Middle frontal gyrus (tissue), 1 donor: ENCODE results near the gene IRS2.
"Not testable (repeated sequence)": the region's sequence is repeated elsewhere in the genome, so short reads cannot be mapped to it uniquely, and the experiment has no call there.

ENCODE experiments used
- DNase-seq: peaks from one replicate; pipeline ENCODE4 v3.0.0-alpha.2; 2015; ENCODE audit warnings: low spot score; ENCODE audit errors: extremely low spot score

The IRS2 gene, protein sequence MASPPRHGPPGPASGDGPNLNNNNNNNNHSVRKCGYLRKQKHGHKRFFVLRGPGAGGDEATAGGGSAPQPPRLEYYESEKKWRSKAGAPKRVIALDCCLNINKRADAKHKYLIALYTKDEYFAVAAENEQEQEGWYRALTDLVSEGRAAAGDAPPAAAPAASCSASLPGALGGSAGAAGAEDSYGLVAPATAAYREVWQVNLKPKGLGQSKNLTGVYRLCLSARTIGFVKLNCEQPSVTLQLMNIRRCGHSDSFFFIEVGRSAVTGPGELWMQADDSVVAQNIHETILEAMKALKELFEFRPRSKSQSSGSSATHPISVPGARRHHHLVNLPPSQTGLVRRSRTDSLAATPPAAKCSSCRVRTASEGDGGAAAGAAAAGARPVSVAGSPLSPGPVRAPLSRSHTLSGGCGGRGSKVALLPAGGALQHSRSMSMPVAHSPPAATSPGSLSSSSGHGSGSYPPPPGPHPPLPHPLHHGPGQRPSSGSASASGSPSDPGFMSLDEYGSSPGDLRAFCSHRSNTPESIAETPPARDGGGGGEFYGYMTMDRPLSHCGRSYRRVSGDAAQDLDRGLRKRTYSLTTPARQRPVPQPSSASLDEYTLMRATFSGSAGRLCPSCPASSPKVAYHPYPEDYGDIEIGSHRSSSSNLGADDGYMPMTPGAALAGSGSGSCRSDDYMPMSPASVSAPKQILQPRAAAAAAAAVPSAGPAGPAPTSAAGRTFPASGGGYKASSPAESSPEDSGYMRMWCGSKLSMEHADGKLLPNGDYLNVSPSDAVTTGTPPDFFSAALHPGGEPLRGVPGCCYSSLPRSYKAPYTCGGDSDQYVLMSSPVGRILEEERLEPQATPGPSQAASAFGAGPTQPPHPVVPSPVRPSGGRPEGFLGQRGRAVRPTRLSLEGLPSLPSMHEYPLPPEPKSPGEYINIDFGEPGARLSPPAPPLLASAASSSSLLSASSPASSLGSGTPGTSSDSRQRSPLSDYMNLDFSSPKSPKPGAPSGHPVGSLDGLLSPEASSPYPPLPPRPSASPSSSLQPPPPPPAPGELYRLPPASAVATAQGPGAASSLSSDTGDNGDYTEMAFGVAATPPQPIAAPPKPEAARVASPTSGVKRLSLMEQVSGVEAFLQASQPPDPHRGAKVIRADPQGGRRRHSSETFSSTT (N-terminal part only)

DNA sequence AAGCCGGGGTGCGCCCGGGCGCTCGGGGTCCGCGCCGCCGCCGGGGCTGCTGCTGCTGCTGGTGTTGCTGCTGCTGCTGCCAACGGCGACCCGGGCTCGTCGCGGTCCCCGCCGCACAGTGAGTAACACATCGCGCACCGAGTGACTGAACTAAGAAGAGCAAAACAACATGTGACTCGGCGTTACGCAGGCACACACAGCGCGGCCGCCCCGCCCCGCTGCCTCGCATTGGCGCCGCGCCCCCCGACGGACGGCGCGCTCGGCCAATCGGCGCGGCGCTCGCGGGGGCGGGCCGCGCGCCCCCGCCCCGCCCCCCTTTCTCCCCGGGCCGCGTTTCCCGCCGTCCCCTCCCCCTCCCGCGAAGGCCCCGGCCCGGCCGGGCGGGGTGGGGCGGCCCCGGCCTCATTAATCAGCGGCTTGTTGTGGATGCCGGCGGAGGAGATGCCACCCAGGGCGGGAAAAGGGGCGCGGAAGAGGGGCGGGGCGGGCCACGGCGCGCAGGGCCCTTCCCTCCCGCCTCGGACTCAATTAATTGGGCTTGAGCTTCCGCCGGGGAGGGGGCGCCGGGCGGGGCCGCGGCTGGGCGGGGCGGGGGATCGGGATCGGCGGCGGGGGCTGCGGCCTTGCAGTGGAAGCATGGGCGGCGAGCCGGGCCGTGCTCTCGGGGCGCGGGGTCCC, at the start of gene IRS2:
TSS of gene IRS2 (minus strand) at position 127 of the 678 bp plus-strand sequence. CDS start 530 bp downstream, outside the sequence.
- peak; percentile 91 for DNase-seq

DNA sequence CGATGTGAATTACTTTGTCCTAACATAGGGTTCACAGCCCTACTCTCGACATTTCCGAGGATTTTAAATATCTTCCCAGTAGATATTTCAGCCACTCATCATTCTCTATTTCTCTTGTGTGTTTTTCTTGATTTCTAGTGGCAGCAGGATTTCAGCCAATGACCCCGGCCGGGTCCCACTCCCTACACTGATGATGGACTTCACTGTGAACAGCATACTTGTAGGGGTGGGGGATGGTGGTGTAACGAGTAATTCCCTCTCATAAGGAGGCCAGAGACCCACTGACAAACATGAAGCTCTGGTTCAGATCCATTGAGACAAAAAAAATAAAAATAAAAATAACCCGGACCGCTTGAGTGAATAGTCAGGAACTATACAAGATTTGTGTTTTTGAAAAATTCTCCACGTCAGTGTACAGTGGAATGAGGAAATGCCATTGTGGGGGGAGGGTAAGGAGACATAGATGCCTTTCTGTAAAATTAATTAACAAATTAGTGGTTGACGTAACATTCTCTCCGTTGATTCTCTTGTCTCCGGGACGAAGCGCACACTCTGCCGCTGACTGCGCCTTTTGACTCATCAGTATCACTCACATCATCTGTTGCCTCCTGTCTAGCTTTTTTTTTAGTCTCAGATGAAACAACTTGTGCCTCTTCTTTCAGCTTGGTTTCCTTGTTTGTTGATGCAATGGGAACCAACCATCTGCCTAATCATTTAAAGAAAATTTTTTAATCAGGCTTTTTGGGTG, 48.8 kb upstream of the IRS2 start:
- no peak for DNase-seq

DNA sequence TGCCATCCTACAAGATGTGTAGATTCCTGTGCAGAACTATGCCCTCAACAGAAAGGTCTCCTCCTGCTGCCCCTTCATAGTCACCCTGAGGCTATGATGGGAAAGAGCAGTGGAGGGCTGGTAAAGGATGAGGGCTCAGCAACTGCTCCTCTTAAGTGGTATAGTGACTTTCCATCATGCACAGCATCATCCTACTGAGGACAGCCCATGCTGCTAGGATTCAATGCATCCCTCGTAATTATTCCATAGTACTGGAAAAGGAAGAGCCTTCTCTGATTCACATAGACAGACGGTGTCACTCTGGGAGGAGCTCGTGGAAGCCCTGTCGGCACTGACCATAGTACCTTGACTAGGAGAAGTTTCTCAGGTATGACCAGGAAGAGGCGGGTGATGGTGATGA, 47.6 kb upstream of the IRS2 start:
- no peak for DNase-seq

DNA sequence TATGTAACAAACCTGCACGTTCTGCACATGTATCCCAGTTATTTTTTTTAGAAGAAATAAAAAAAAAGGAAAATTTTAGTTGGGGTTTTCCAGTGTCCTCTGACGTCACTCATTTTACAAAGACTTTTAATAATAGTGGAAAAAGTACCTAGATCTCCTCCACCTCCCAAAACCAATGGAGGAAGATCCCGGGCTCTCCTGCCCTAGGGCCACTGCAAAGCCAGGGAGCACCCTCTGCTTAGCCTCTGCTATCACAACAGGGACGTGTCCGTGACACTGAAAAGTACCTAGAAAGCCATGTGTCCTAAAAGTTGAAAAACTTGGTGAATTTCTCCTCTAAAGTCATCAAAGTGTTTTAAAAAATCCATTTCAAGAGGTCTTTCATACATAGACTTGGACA, 46.7 kb upstream of the IRS2 start:
- no peak for DNase-seq

DNA sequence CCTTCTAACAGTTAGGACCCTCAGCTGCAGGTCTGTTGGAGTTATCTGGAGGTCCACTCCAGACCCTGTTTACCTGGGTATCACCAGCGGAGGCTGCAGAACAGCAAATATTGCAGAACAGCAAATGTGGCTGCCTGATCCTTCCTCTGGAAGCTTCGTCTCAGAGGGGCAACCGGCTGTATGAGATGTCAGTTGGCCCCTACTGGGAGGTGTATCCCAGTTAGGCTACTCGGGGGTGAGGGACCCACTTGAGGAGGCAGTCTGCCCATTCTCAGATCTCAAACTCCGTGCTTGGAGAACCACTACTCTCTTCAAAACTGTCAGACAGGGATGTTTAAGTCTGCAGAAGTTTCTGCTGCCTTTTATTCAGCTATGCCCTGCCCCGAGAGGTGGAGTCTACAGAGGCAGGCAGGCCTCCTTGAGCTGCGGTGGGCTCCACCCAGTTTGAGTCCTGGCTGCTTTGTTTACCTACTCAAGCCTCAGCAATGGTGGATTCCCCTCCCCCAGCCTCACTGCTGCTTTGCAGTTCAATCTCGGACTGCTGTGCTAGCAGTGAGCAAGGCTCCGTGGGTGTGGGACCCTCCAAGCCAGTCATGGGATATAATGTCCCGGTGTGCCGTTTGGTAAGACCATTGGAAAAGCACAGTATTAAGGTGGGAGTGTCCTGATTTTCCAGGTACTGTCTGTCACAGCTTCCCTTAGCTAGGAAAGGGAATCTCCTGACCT, 42.4 kb upstream of the IRS2 start:
- DNase-seq: not testable (repeated sequence)

DNA sequence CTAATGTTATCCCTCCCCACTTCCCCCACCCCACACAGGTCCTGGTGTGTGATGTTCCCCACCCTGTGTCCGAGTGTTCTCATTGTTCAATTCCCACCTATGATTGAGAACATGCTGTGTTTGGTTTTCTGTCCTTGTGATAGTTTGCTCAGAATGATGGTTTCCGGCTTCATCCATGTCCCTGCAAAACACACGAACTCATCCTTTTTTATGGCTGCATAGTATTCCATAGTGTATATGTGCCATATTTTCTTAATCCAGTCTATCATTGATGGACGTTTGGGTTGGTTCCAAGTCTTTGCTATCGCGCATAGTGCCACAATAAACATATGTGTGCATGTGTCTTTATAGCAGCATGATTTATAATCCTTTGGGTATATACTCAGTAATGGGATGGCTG, 36.8 kb upstream of the IRS2 start:
- DNase-seq: not testable (repeated sequence)

DNA sequence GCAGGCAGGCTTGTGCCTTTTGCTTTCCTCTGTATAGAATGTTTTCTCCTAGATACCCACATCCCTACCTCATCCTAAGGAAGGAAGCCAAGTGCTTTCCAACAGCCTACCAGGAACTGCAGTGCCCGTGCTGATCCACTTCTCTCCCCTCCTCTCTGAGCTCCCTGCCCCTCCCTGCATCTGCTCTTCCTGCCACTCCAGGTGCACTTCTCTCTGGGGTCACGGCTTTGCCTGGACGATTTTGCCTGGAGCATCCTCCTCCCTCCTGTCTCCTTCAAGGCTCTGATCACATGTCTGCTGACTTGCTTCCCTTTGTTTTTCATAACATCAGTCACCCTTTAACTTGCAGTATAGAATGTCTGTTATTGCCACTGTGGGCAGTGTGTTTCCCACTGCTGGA, 34.7 kb upstream of the IRS2 start:
- DNase-seq: no peak

DNA sequence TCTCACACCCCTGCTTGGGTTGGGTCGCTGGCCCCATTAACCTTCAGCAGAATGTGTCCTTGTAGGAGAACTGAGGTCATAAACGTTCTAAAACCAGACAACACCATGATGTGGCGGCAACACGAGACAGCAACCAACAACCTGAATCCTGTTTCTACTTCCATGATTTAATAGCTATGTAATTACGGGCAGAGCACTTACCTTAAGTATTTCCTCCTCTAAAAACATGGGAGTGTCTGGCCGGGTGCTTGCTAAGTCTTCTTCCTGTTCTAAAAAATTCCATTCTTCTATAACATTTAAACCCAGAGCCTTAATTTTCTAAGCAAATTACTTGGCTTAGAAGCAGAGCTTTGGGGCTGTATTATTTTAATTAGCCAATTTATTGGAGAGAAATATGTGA, 33.5 kb upstream of the IRS2 start:
- DNase-seq: no peak

DNA sequence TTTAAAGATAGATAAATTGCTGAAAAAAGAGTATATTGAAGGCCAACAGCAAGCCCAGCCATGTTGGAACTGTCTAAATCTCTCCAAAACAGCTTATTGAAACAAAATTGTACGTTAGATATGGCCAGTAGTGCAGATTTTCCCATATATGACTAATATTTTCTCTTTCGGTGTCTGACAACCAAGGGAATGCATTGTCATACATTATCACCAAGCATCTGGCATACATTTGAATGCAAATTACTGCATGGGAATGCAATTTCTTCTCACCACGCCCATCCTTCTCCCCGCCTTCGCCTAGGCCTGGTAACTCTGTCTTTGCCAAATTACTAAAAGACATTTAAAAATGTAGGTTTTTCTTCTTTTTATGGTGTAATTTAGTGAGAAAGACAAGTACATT, 32.5 kb upstream of the IRS2 start:
- no peak for DNase-seq

DNA sequence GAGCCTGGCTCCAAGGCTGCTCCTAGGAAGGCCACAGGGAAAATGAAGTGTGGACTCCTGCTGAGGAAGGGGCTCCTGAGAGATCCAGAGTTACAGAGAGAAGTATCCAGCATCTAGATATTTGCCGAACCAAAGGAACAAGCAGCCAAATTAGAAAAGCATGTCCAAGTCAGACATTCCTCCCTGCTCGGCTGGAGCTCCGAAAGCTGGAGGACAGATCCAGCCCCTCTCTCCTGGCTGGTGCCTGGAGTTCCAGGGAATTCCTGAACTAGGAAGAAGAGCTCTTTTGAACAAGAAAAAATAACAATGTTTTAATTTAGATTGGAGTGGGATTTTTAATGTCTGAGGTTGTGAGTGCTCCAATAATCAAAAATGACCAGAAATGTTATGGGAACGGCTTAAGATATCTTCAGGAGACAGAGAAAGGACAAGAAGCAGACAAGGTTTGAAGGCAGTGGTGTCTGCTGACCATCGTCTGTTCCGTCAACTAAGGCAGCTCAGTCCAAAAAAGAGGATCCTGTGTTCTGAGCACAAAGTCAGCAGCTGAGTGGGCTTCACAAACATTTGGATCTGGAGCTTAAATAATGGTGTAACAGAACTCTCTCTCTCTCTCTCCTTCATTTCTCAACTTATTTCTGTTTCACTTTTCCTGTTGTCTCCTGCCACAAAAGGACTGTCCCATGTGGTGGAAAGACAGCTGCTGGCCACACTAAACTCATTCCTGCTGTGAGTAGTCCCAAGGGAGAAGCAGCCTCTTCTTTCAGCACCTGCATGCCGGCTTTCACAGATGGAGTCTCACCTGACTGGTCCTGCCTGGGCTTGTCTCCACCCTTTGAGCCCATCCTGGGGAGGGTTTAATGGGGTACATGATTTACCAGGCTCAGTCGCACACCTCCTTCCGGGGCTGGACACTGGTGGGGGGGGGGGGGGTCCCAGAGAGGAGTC, 31.5 kb upstream of the IRS2 start:
- no peak for DNase-seq

DNA sequence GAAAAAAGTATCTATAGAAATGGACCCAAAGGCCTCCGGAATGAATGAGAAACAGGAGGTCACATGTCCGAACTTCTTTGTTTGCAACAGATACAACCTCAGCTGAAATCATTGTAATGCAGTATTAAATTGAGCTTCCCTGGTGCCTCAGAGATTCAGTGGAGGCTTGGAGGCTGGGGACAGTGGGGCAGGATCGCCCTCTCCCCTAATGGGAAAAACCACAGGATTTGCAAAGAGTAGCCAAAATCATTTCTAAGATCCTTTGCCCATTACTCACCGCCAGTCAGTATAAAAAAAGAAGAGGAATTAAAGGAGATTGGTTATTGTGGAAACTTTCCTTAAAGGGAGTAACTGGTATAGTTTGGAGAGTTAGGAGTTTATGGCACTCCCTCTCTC, 30.4 kb upstream of the IRS2 start:
- DNase-seq: no peak

DNA sequence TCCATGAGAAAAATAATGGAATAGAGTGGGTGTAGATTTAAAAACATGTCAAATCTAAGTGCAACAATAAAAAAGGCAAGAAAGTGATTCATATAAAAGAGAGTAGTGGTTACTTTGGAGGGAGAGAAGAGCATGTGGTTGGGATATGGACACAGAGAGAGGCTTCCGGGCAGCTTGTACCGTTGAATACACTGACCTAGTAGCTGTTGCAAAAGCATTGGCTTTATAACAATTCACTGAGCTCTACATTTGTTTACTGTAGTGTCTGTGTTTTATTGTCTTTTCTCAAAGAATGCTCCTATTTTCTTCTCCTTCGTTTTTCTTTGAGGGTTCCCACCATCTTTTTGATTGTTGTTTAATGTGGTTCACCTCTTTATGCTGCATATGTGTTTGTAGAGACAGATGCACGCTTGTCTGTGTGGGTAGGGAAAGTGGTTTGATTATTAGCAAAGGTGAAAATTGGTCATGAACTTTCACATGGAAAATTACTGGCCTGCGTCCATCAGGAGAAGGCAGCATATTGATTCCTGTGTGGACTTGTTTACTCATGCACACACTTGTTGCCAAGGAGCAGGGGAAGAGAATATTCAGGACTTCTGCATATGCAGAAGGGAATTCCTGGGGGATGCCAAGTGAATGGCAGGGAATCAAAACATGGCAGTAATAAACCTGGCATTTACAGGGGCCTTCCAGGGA, 29.9 kb upstream of the IRS2 start:
- DNase-seq: no peak

DNA sequence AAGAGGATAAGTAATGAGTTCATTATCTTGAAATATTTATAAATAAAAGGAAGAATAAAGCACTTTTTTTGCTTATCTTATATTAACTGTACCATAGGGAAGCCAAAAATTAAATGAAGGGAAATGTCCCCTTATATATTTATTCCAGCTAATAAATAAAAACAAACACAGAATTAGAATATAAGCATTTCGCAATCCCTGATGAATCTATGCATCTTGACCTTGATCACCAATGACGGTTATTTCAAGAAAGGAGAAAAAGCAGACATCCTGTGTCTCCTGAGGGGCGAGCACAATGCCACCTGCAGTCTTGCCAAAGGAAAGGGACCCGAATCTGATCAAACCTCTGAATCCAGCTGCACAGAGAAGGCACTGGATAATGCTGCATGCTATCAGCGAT, 29.3 kb upstream of the IRS2 start:
- DNase-seq: no peak

DNA sequence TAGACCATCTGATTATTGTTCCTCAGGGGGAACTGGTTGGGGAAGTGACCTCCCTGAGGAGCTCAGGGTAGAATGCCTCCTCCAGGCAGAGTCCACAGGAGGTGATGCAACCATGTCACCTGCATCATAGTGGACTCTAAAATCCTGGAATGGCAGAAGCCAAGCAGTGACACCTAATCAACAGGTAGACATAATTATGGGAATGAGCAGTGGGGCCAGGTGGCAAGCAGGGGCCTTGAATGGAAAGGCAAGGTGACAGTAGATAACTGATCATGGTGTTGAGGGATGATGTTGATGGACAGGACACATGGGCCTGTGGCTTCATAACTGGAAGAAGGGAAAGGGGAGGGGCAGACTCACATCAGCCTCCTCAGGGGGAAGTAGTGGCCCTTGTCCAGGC, 27.3 kb upstream of the IRS2 start:
- no peak for DNase-seq

DNA sequence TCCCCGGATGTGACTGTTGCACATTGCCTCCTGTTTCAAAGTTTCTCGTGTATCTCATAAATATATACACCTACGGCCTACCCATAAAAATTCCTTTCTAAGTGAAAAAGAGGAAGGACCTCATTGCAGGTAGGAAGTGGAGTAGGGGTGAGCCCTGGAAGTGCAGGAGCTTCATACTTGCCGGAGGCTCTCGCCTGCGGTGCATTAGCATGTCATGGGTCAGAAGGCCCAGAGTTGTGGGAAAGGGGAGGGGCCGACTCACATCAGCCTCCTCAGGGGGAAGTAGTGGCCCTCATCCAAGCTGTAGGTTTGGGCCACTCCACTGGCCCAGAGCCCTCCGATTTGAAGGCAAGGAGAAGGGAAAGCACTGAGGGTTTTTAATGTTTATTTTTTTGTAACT, 26.0 kb upstream of the IRS2 start:
- DNase-seq: no peak

DNA sequence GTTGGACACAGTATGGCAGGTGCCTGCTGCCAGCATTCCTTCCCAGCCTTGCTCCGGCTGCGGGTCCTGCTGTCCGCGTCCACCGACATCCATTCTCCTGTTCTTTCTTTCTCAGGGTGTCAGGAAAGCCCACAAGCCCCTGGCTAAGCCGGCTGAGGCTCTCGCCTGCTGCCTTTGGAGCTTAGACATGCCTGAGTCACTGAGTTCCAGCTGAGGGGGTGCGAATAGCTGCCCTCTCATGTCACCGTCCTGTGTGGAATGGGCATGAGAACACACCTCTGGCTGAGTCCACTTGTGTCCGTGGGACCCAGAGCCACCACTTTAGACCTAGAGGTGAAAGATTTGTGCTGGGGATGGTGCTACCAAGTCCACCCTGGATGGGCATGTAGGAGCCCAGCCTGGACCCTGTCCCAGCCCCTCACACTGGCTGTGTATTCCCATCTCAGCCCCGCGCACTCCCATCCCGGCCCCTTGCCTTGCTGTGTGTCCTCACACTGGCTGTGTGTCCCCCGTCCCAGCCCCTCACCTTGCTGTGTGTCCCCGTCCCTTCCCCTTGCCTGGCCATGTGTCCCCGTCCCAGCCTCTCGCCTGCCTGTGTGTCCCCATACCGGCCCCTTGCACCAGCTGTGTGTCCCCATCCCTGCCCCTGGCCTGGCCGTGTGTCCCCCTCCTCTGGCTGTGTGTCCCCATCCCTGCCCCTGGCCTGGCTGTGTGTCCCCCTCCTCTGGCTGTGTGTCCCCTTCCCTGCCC, 24.6 kb upstream of the IRS2 start:
- no peak for DNase-seq

DNA sequence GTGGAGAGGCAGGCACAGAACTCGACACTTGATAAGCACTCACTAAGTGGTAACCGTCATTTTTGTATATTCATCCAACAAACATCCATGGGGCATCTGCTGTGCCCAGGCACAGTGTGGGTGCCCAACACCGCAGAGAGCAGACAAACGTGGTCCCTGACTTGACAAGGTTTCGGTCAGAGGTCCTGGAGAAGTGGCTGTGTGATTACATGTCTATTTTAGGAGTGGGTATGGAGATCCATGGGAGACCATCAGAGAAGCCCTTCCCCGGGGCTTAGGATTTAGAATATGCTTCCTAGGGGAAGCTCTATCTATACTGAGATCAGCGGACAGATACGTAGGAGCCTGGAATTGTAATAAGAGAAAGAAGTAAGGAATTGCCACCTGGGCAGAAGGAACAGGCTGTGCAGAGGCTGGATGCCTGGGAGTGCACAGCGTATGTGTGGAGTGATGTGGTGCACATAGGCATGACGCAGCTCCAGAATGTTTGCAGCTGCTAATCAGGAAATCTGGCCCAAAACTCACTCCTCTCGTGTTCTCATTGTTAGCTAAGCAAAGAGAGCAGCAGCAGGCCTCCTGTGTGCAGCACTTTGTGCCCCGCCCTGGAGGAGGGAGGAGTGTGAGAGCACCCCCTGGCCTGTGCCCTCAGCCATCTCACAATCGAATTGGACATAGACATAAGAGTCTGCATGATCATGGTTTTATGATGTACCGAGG, 23.0 kb upstream of the IRS2 start:
- DNase-seq: no peak
